ENCODE measurements around the gene TCF4.
A peak's percentile ranks its signal among the peaks of the same experiment; 100 is the strongest.

TCF4 gene

GRCh38 chr18:55515941-55516710, 71.9 kb downstream of the TCF4 start:
- Histone ChIP-seq H3K4me3 (no peak overlapping the region), H3K27ac (no peak overlapping the region)
- no peak for DNase-seq (ENCODE audit: low spot score)
- TF ChIP-seq CTCF (IDR thresholded peaks at IDR 0.05): no peak

GRCh38 chr18:55515214-55515613, 72.8 kb downstream of the TCF4 start:
- no peak for TF ChIP-seq CTCF (IDR thresholded peaks at IDR 0.05)
- no peak for DNase-seq (ENCODE audit: low spot score)
- Histone ChIP-seq H3K27ac (no peak overlapping the region), H3K4me3 (no peak overlapping the region)

GRCh38 chr18:55513161-55513560, 74.8 kb downstream of the TCF4 start:
- Histone ChIP-seq H3K4me3 (no peak overlapping the region), H3K27ac (no peak overlapping the region)
- DNase-seq (ENCODE audit: low spot score): no peak
- no peak for TF ChIP-seq CTCF (IDR thresholded peaks at IDR 0.05)

GRCh38 chr18:55511277-55511676, 76.7 kb downstream of the TCF4 start:
- Histone ChIP-seq H3K4me3 (no peak overlapping the region), H3K27ac (peak overlapping the region in 1 of 2 donors; percentile 68)
- no peak for TF ChIP-seq CTCF (IDR thresholded peaks at IDR 0.05)
- DNase-seq (ENCODE audit: low spot score): no peak

GRCh38 chr18:55510809-55511208, 77.2 kb downstream of the TCF4 start:
- Histone ChIP-seq H3K27ac (peak overlapping the region; percentile 68 to 71), H3K4me3 (peak overlapping the region; percentile 63)
- DNase-seq (ENCODE audit: low spot score): no peak
- no peak for TF ChIP-seq CTCF (IDR thresholded peaks at IDR 0.05)

- Histone ChIP-seq H3K4me3 (peak overlapping the region; percentile 63), H3K27ac (peak overlapping the region; percentile 68 to 71)
- TF ChIP-seq CTCF (IDR thresholded peaks at IDR 0.05): no peak
- no peak for DNase-seq (ENCODE audit: low spot score)
Measured at GRCh38 chr18:55509631-55510324, 78.2 kb downstream of the TCF4 start.

- Histone ChIP-seq H3K27ac (peak overlapping the region in 1 of 2 donors; percentile 27), H3K4me3 (no peak overlapping the region)
- no peak for TF ChIP-seq CTCF (IDR thresholded peaks at IDR 0.05)
- DNase-seq (ENCODE audit: low spot score): no peak
Measured at GRCh38 chr18:55508651-55509050, 79.3 kb downstream of the TCF4 start.

Data from coronary artery (tissue), 2 donors.